Erythroblast (primary cell): ENCODE data around the gene ANKRD62.

Experiments used
- GATA1 ChIP-seq: IDR thresholded peaks from 2 replicates; pipeline ENCODE4 v1.6.1; 2011; ENCODE audit warnings: low read depth, mild to moderate bottlenecking, control low read depth, low read length, moderate library complexity
- POLR2A ChIP-seq: IDR thresholded peaks from 2 replicates; pipeline ENCODE4 v1.6.1; 2011; ENCODE audit warnings: mild to moderate bottlenecking, low read length

- no peak for TF ChIP-seq POLR2A
- no peak for TF ChIP-seq GATA1
These were observed 7.6 kb downstream of the ANKRD62 start for GRCh38 chr18:12101266-12101665.
